GM12878 (cell line): ENCODE results near the gene PRKCQ.

ENCODE experiments used
- IKZF1 ChIP-seq: fragments of 450-650 bp; conservative IDR thresholded peaks from 2 replicates; pipeline ENCODE4 v1.6.1; 2017; ENCODE audit warnings: antibody characterized with exemption, mild to moderate bottlenecking
- MAX ChIP-seq: IDR thresholded peaks from 2 replicates; pipeline ENCODE4 v1.6.1; 2012; ENCODE audit warnings: low read depth, low read length, improper control_type of control experiment
- SKIL ChIP-seq: fragments of 450-650 bp; IDR thresholded peaks from 2 replicates; pipeline ENCODE4 v1.6.1; 2017; ENCODE audit warnings: mild to moderate bottlenecking, low read depth, inconsistent platforms; ENCODE audit not compliant: poor library complexity, severe bottlenecking
- STAT1 ChIP-seq: fragments of 450-650 bp; conservative IDR thresholded peaks from 2 replicates; pipeline ENCODE4 v1.6.1; 2014; ENCODE audit warnings: antibody characterized with exemption, mild to moderate bottlenecking
- TAF1 ChIP-seq: IDR thresholded peaks from 2 replicates; pipeline ENCODE4 v1.6.1; 2011; ENCODE audit warnings: mild to moderate bottlenecking, low read depth, low read length, borderline replicate concordance

- TF ChIP-seq TAF1 = no peak
- TF ChIP-seq MAX = no peak
- no peak for TF ChIP-seq SKIL
- TF ChIP-seq IKZF1 = no peak
- no peak for TF ChIP-seq STAT1
These were observed 9.2 kb downstream of the PRKCQ start for GRCh38 chr10:6570893-6571292.
